ENCODE data around the gene CACNA1B.

CACNA1B gene

GRCh38 chr9:137879052-137879451 is 1.5 kb downstream of the CACNA1B start:
- no peaks in the 10 kb centered on the region for H3K27me3 ChIP-seq (ENCODE audit: insufficient read depth, poor library complexity, severe bottlenecking)
- H3K27ac ChIP-seq (replicated peaks): no peak overlapping the region
- no peak for TF ChIP-seq SPI1 (IDR thresholded peaks at IDR 0.05; ENCODE audit: borderline replicate concordance, low read depth)
- TF ChIP-seq, protein P1, sequence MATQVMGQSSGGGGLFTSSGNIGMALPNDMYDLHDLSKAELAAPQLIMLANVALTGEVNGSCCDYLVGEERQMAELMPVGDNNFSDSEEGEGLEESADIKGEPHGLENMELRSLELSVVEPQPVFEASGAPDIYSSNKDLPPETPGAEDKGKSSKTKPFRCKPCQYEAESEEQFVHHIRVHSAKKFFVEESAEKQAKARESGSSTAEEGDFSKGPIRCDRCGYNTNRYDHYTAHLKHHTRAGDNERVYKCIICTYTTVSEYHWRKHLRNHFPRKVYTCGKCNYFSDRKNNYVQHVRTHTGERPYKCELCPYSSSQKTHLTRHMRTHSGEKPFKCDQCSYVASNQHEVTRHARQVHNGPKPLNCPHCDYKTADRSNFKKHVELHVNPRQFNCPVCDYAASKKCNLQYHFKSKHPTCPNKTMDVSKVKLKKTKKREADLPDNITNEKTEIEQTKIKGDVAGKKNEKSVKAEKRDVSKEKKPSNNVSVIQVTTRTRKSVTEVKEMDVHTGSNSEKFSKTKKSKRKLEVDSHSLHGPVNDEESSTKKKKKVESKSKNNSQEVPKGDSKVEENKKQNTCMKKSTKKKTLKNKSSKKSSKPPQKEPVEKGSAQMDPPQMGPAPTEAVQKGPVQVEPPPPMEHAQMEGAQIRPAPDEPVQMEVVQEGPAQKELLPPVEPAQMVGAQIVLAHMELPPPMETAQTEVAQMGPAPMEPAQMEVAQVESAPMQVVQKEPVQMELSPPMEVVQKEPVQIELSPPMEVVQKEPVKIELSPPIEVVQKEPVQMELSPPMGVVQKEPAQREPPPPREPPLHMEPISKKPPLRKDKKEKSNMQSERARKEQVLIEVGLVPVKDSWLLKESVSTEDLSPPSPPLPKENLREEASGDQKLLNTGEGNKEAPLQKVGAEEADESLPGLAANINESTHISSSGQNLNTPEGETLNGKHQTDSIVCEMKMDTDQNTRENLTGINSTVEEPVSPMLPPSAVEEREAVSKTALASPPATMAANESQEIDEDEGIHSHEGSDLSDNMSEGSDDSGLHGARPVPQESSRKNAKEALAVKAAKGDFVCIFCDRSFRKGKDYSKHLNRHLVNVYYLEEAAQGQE (IDR thresholded peaks at IDR 0.05; ENCODE audit: insufficient replicate concordance, low read depth): no peak
- no peak for DNase-seq (ENCODE audit: low read depth in 1 of 2, low spot score in 1 of 2)
- no peak overlapping the region for H3K4me3 ChIP-seq (replicated peaks; ENCODE audit: insufficient read depth, low read length)

DNA sequence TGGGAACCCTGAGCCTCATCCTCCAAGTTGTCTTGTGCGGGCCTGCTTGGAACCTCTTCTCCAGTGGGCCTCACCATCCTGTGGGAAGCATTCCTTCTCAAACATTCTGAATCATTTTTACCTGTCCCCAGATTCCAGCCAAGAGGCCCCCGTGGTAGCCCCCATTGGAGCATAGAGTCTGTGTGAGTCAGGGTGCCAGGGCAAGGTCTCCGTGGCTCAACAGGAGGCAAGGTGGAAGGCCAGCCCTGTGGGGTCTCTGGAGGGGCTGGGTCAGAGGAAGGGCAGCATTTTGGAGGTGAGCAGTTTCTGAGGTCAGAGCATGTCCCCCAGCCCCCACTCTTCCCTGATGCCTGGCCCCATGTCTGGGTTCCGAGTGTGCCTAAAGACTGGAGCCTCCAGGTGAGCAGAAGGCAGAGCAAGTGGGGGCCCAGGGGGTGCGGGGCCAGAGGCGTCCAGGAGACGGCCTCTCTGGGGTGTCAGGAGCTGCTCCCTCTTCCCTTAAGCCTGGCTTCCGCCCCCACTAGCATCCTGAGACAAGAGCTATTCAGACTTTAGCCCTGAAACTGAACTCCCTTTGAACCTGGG is 2.1 kb downstream of the CACNA1B start:
- DNase-seq (ENCODE audit: low read depth in 1 of 2, low spot score in 1 of 2): no peak
- no peak overlapping the region for H3K27ac ChIP-seq (replicated peaks)
- TF ChIP-seq, protein P1 (IDR thresholded peaks at IDR 0.05; ENCODE audit: insufficient replicate concordance, low read depth): no peak
- TF ChIP-seq, protein P2, sequence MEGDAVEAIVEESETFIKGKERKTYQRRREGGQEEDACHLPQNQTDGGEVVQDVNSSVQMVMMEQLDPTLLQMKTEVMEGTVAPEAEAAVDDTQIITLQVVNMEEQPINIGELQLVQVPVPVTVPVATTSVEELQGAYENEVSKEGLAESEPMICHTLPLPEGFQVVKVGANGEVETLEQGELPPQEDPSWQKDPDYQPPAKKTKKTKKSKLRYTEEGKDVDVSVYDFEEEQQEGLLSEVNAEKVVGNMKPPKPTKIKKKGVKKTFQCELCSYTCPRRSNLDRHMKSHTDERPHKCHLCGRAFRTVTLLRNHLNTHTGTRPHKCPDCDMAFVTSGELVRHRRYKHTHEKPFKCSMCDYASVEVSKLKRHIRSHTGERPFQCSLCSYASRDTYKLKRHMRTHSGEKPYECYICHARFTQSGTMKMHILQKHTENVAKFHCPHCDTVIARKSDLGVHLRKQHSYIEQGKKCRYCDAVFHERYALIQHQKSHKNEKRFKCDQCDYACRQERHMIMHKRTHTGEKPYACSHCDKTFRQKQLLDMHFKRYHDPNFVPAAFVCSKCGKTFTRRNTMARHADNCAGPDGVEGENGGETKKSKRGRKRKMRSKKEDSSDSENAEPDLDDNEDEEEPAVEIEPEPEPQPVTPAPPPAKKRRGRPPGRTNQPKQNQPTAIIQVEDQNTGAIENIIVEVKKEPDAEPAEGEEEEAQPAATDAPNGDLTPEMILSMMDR (IDR thresholded peaks at IDR 0.05; ENCODE audit: insufficient read depth, low read length): no peak
- no peak for TF ChIP-seq SPI1 (IDR thresholded peaks at IDR 0.05; ENCODE audit: borderline replicate concordance, low read depth)
- TF ChIP-seq POLR2AphosphoS5 (IDR thresholded peaks at IDR 0.05; ENCODE audit: low read depth): no peak
- no peak for TF ChIP-seq GABPA (IDR thresholded peaks at IDR 0.05; ENCODE audit: low read depth)

DNA sequence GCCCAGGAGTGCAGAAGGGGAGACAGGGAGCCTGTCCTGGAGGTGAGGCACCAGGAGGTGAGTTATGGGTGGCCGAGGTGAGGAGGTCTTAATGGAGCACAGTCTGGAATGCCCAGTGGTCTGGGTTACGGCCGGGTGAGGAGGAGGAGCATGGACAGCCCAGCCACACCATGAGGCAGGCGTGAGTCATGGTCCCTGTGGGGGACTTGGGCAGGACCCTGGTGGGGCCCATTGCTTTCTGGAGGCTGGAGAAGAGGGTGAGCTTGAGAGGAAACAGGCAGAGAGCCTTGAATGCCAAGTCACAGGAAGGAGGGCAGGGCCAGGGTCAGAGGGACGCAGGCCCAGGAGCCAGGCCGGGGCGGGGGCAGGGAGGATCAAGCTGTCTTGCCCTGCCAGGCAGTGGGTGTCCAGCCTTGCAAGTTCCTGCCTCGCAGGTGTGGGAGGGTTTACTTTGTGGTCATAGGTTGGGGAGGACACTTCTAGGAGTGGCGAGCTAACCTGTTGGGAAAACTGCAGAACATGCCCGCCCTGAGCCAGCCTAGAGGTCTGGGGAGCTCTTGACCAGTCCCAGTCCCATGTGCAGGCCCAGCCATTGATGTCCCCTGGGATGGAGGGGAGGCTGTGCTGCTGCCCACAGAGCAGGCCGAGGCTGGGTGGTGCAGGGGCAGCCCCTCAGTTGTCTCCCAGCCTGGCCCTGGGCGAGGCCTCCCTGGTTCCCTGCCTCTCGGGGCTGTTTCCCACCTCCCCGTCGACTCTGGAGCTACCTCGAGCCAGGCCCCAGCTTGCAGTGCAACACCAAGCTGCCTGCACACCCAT is 2.8 kb downstream of the CACNA1B start:
- Histone ChIP-seq H3K27me3 (ENCODE audit: insufficient read depth, poor library complexity, severe bottlenecking) (no peaks in the 10 kb centered on the region), H3K4me3 (replicated peaks; ENCODE audit: insufficient read depth, low read length) (no peak overlapping the region), H3K27ac (replicated peaks) (no peak overlapping the region)
- TF ChIP-seq, protein P1 (IDR thresholded peaks at IDR 0.05; ENCODE audit: insufficient replicate concordance, low read depth): no peak
- no peak for TF ChIP-seq GABPA (IDR thresholded peaks at IDR 0.05; ENCODE audit: low read depth)
- TF ChIP-seq, protein P2 (IDR thresholded peaks at IDR 0.05; ENCODE audit: insufficient read depth, low read length): no peak
- no peak for TF ChIP-seq POLR2AphosphoS5 (IDR thresholded peaks at IDR 0.05; ENCODE audit: low read depth)
- TF ChIP-seq SPI1 (IDR thresholded peaks at IDR 0.05; ENCODE audit: borderline replicate concordance, low read depth): no peak
- DNase-seq (ENCODE audit: low read depth in 1 of 2, low spot score in 1 of 2): no peak

More for the DNA sequence above, 2.1 kb downstream of the CACNA1B start:
- Histone ChIP-seq H3K4me3 (replicated peaks; ENCODE audit: insufficient read depth, low read length) (no peak overlapping the region), H3K27me3 (ENCODE audit: insufficient read depth, poor library complexity, severe bottlenecking) (no peaks in the 10 kb centered on the region)
